Activated B cell treated with CpG ODN at 0.5 μM for 24 hours (primary cell): ENCODE data around the gene ESRRG. TPM values are rescaled to one million over a fixed set of nuclear protein-coding genes. Genes with fewer than 3 reads are reported as not detected.

Experiments used
- ATAC-seq: fragments of 200-7000 bp; cut with Tn5 transposase; one replicate; pipeline ENCODE4 v1.10.0; 2021; ENCODE audit warnings: low read depth, mild to moderate bottlenecking, moderate library complexity
- CTCF ChIA-PET: fragments of 350-600 bp; sonication (Branson Sonifier 250); formaldehyde crosslinking; loops from one replicate; lab custom pipeline; 2021; ENCODE audit warnings: antibody characterized with exemption; lab: Charles Lee
- POLR2A ChIA-PET: fragments of 350-600 bp; sonication (Branson Sonifier 250); formaldehyde crosslinking; loops from one replicate; lab custom pipeline; 2021; ENCODE audit warnings: antibody characterized with exemption; lab: Charles Lee
- DNase-seq: peaks from one replicate; pipeline ENCODE4 v3.0.0; 2022
- H3K27ac Mint-ChIP-seq: one replicate; pipeline ENCODE4 v1.8.0; 2020; ENCODE audit warnings: mixed read lengths
- H3K27me3 Mint-ChIP-seq: one replicate; pipeline ENCODE4 v1.8.0; 2021; ENCODE audit warnings: mixed read lengths
- H3K36me3 Mint-ChIP-seq: one replicate; pipeline ENCODE4 v1.8.0; 2021; ENCODE audit warnings: low read depth, mixed read lengths
- H3K4me1 Mint-ChIP-seq: one replicate; pipeline ENCODE4 v1.8.0; 2021; ENCODE audit warnings: mixed read lengths
- H3K4me3 Mint-ChIP-seq: one replicate; pipeline ENCODE4 v1.8.0; 2020; ENCODE audit warnings: mild to moderate bottlenecking, mixed read lengths
- H3K9me3 Mint-ChIP-seq: one replicate; pipeline ENCODE4 v1.8.0; 2020; ENCODE audit warnings: mixed read lengths
- intact Hi-C: fragments of 100-400 bp; cut with micrococcal nuclease; formaldehyde crosslinking; loops from one replicate; pipeline ENCODE4 v1.15.1; 2024
- total RNA-seq: library from RNA; stranded (reverse); gene quantifications from 2 replicates; pipeline ENCODE4 v1.2.3, GENCODE V29; 2022
- TF ChIP-seq, protein P1 (sequence below): fragments of 200-600 bp; IDR thresholded peaks from one replicate; pipeline ENCODE4 v1.8.0; 2022; ENCODE audit warnings: antibody characterized with exemption, mild to moderate bottlenecking

Gene ESRRG
- total RNA-seq, 1 donor from 2014 or later: not detected

DNA sequence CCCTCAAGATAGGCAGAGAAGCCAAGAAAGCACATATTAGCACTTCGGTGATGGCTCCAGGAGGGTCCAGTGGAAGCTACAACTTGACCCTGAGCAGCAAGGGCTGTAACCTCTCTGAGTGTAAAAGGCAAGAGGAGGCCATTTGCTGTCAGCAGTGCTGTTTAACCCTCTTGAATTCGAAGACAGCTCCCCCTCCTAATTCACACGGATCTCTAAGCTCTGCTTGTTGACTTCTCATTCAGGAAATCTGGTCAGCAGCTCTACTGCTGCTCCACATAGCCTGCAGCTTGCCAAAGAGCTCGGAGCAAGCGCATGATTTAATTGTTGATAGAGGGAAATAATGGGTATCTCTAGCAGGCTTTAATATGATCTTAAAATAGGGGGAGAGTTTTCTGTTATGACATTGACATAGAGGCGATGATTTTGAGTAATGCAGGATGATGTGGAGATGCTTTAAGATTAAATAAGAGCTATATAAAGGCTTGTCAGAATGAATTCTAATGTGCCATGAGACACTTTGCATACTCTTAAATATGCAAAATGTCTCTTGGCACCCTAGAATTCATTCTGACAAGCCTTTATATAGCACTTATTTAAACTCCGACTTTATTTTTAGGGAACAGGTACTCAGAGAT is 220.6 kb downstream of the ESRRG start:
- no peaks in the 10 kb centered on the region for H3K27me3 Mint-ChIP-seq
- CTCF ChIA-PET: no interaction called here
- H3K4me1 Mint-ChIP-seq: no peaks in the 10 kb centered on the region

DNA sequence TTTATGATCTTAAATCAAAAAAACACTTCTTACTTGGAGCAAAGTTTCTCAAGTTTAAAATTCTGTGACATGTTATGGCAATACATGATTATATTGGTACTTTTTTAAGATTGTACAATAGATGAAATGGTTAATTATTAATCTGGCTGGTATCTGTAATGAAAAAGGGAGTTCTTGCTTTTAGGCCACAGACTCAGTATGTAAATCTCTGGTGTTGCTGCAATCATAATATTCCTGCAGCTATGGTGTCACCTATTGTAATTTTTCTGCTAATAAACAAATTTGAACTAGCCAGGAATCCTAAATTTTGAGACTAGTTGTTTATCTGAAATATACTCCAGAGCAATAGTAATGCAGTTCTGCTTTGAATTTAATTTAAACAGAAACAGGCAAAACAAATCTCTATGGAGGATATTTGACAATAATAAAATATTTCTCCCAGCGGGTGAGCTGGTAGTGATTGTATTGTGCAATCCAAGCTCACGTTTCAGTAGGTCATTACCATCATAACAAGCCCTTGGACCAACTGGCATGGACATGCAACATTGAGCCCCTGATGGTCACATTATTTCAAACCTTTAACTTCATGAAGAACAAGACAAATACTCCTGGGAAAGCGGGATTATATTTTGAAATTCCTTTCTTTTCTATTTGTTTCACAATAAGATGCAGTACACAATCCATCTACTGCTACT is 222.8 kb downstream of the ESRRG start:
- POLR2A ChIA-PET: no interaction called here
- H3K4me3 Mint-ChIP-seq: no peak overlapping the region
- TF ChIP-seq, protein P1, sequence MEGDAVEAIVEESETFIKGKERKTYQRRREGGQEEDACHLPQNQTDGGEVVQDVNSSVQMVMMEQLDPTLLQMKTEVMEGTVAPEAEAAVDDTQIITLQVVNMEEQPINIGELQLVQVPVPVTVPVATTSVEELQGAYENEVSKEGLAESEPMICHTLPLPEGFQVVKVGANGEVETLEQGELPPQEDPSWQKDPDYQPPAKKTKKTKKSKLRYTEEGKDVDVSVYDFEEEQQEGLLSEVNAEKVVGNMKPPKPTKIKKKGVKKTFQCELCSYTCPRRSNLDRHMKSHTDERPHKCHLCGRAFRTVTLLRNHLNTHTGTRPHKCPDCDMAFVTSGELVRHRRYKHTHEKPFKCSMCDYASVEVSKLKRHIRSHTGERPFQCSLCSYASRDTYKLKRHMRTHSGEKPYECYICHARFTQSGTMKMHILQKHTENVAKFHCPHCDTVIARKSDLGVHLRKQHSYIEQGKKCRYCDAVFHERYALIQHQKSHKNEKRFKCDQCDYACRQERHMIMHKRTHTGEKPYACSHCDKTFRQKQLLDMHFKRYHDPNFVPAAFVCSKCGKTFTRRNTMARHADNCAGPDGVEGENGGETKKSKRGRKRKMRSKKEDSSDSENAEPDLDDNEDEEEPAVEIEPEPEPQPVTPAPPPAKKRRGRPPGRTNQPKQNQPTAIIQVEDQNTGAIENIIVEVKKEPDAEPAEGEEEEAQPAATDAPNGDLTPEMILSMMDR: no peak
- CTCF ChIA-PET: no interaction called here
- DNase-seq (no peak), ATAC-seq (no peak)
- H3K36me3 Mint-ChIP-seq: no peaks in the 10 kb centered on the region
- H3K27ac Mint-ChIP-seq: no peak overlapping the region
- H3K4me1 Mint-ChIP-seq: no peaks in the 10 kb centered on the region
- H3K9me3 Mint-ChIP-seq: no peaks in the 10 kb centered on the region
- H3K27me3 Mint-ChIP-seq: no peaks in the 10 kb centered on the region
- intact Hi-C loops: no loop called here

More for the DNA sequence above, 220.6 kb downstream of the ESRRG start:
- ATAC-seq (no peak), DNase-seq (no peak)
- no peaks in the 10 kb centered on the region for H3K9me3 Mint-ChIP-seq
- TF ChIP-seq, protein P1: no peak
- no peaks in the 10 kb centered on the region for H3K36me3 Mint-ChIP-seq
- H3K4me3 Mint-ChIP-seq: no peak overlapping the region
- intact Hi-C loops: no loop called here
- H3K27ac Mint-ChIP-seq: no peak overlapping the region
- POLR2A ChIA-PET: no interaction called here

DNA sequence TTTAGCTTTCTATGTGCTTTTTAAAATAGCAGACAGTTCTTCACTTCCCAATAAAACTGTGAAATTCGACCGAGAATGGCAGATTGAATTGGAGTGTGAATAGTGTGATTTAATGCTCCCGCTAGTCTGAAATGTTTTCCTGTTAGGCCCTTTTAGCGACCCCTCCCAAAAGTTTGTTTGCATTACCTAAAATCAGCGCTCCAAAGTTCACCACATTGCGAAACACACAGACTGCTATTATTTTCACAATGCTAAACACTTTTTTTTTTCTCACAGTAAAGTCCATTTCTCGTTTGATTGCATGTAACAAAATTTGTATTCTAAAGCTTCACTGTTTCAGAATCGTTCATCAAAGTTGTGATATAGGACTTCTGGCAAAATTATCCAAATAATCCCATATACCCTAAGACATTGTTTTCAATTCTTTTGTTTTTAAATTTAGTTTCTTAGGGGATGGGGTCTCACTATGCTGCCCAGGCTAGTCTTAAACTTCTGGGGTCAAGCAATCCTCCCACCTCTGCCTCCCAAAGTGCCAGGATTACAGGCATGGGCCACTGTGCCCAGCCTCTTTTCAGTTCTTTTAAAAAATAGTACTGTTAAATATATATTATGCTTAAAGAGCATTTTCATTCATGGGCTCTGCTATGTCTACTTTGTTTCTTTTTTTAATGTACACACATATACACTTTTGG is 223.5 kb downstream of the ESRRG start:
- DNase-seq: no peak
- POLR2A ChIA-PET: no interaction called here
- Mint-ChIP-seq H3K27ac (no peak overlapping the region), H3K36me3 (no peaks in the 10 kb centered on the region), H3K4me3 (no peak overlapping the region), H3K9me3 (no peaks in the 10 kb centered on the region), H3K27me3 (no peaks in the 10 kb centered on the region), H3K4me1 (no peaks in the 10 kb centered on the region)
- intact Hi-C loops: no loop called here
- TF ChIP-seq, protein P1: no peak
- ATAC-seq: no peak
- CTCF ChIA-PET: no interaction called here

GRCh38 chr1:216498277-216498676 is 225.0 kb downstream of the ESRRG start:
- Mint-ChIP-seq H3K27ac (no peak overlapping the region), H3K4me3 (no peak overlapping the region), H3K36me3 (no peaks in the 10 kb centered on the region), H3K9me3 (peaks cover 2% of the 10 kb centered on the region), H3K27me3 (no peaks in the 10 kb centered on the region), H3K4me1 (no peaks in the 10 kb centered on the region)
- TF ChIP-seq, protein P1: no peak
- POLR2A ChIA-PET: no interaction called here
- CTCF ChIA-PET: no interaction called here
- intact Hi-C loops: no loop called here
- no peak for ATAC-seq
- no peak for DNase-seq

DNA sequence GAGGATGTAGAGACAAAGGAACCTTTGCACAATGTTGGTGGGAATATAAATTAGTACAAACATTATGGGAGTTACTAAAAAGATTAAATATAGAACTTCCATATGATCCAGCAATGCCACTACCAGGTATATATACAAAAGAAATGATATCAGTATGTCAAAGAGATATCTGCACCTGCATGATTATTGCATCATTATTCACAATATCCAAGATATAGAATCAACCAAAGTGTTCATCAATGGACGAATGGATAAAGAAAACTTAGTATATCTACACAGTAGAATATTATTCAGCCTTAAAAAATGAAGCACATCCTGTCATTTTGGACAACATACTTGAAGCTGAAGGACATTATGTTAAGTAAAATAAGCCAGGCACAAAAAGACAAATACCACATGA is 238.2 kb downstream of the ESRRG start:
- Mint-ChIP-seq H3K27ac (no peak overlapping the region), H3K4me1 (no peaks in the 10 kb centered on the region), H3K9me3 (peaks cover 3% of the 10 kb centered on the region), H3K36me3 (no peaks in the 10 kb centered on the region), H3K4me3 (no peak overlapping the region), H3K27me3 (no peaks in the 10 kb centered on the region)
- intact Hi-C loops: no loop called here
- POLR2A ChIA-PET: no interaction called here
- CTCF ChIA-PET: no interaction called here
- TF ChIP-seq, protein P1: no peak
- DNase-seq (no peak), ATAC-seq (no peak)
